CD14-positive monocyte (primary cell): Measurements from ENCODE around the gene RGS9. TPM values are rescaled to one million over a fixed set of nuclear protein-coding genes. Genes with fewer than 3 reads are reported as not detected.

Experiments used
- DNase-seq, 3 donors: peaks; one replicate each; pipeline ENCODE4 v3.0.0-alpha.2; 2011 to 2022
- H2AFZ ChIP-seq: 2 replicates; pipeline ENCODE4 v1.6.0; 2012; ENCODE audit warnings: mild to moderate bottlenecking, low read depth, low read length, inconsistent platforms; ENCODE audit not compliant: insufficient read depth, poor library complexity, severe bottlenecking
- H3K27ac ChIP-seq, 2 donors: 1 replicate in 1 of 2; 2 replicates in 1 of 2; pipeline ENCODE4 v1.5.1; 2012 to 2013; ENCODE audit warnings: low read length in 2 of 2, control low read depth in 1 of 2, inconsistent platforms in 1 of 2, low read depth in 1 of 2, mild to moderate bottlenecking in 1 of 2
- H3K27me3 ChIP-seq, 2 donors: one replicate each; pipeline versions ENCODE4 v1.6.0 to v1.6.1; 2011 to 2013; ENCODE audit warnings: low read length in 2 of 2; ENCODE audit not compliant: control insufficient read depth in 2 of 2, insufficient read depth in 2 of 2
- H3K36me3 ChIP-seq, 2 donors: replicated peaks in 1 of 2; 1 replicate in 1 of 2; 2 replicates in 1 of 2; pipeline versions ENCODE4 v1.5.1 to v1.6.1; 2012 to 2013; ENCODE audit warnings: low read length in 2 of 2, control low read depth in 1 of 2, inconsistent platforms in 1 of 2, mild to moderate bottlenecking in 1 of 2; ENCODE audit not compliant: insufficient read depth in 2 of 2, control insufficient read depth in 1 of 2
- H3K4me1 ChIP-seq, 2 donors: 1 replicate in 1 of 2; 2 replicates in 1 of 2; pipeline versions ENCODE4 v1.5.1 to v1.6.1; 2012 to 2013; ENCODE audit warnings: low read length in 2 of 2, control low read depth in 1 of 2, inconsistent platforms in 1 of 2, mild to moderate bottlenecking in 1 of 2, moderate library complexity in 1 of 2; ENCODE audit not compliant: insufficient read depth in 2 of 2, control insufficient read depth in 1 of 2
- H3K4me2 ChIP-seq: replicated peaks from 2 replicates; pipeline ENCODE3; 2012; ENCODE audit warnings: low read length, moderate library complexity, mild to moderate bottlenecking; ENCODE audit not compliant: poor library complexity, severe bottlenecking; ENCODE audit errors: extremely low read depth
- H3K4me3 ChIP-seq, 3 experiments: fragments of 200-600 bp in 1 of 3; sonication (generic) in 1 of 3; replicated peaks in 1 of 3; 1 replicate in 2 of 3; 2 replicates in 1 of 3; pipeline ENCODE4 v1.5.1; 2011 to 2013; ENCODE audit warnings: low read length in 3 of 3, mild to moderate bottlenecking in 3 of 3, control low read depth in 2 of 3, low read depth in 2 of 3, inconsistent platforms in 1 of 3, moderate library complexity in 1 of 3
- H3K79me2 ChIP-seq: 2 replicates; pipeline ENCODE4 v1.6.0; 2012; ENCODE audit warnings: mild to moderate bottlenecking, control low read depth, inconsistent platforms, low read length, moderate library complexity; ENCODE audit not compliant: insufficient read depth
- H3K9ac ChIP-seq: 2 replicates; pipeline ENCODE4 v1.6.0; 2017; ENCODE audit warnings: low read length, mild to moderate bottlenecking; ENCODE audit not compliant: insufficient read depth, poor library complexity, severe bottlenecking
- H3K9me3 ChIP-seq, 2 donors: replicated peaks in 1 of 2; 1 replicate in 1 of 2; 2 replicates in 1 of 2; pipeline versions ENCODE4 v1.5.1 to v1.6.1; 2012 to 2013; ENCODE audit warnings: low read length in 2 of 2, control low read depth in 1 of 2; ENCODE audit not compliant: control insufficient read depth in 1 of 2, insufficient read depth in 1 of 2
- H4K20me1 ChIP-seq: 2 replicates; pipeline ENCODE4 v1.6.0; 2012; ENCODE audit warnings: mild to moderate bottlenecking, low read length, control low read depth, moderate library complexity; ENCODE audit not compliant: insufficient read depth
- H3K27ac Mint-ChIP-seq, 7 donors: one replicate each; pipeline ENCODE4 v1.8.0; 2020; ENCODE audit warnings: mild to moderate bottlenecking in 7 of 7, mixed read lengths in 7 of 7, moderate library complexity in 6 of 7, inconsistent platforms in 2 of 7
- H3K27me3 Mint-ChIP-seq, 3 donors: one replicate each; pipeline ENCODE4 v1.8.0; 2021 to 2022; ENCODE audit warnings: low read depth in 3 of 3, mild to moderate bottlenecking in 3 of 3, mixed read lengths in 3 of 3, moderate library complexity in 3 of 3, inconsistent platforms in 1 of 3
- H3K36me3 Mint-ChIP-seq, 2 donors: one replicate each; pipeline ENCODE4 v1.8.0; 2020; ENCODE audit warnings: mixed read lengths in 2 of 2, inconsistent platforms in 1 of 2, mild to moderate bottlenecking in 1 of 2
- H3K4me1 Mint-ChIP-seq: one replicate; pipeline ENCODE4 v1.8.0; 2020; ENCODE audit warnings: mild to moderate bottlenecking, mixed read lengths
- H3K4me3 Mint-ChIP-seq, 2 donors: one replicate each; pipeline ENCODE4 v1.8.0; 2020; ENCODE audit warnings: mild to moderate bottlenecking in 2 of 2, mixed read lengths in 2 of 2, moderate library complexity in 1 of 2
- H3K9me3 Mint-ChIP-seq, 7 donors: one replicate each; pipeline ENCODE4 v1.8.0; 2020 to 2022; ENCODE audit warnings: mixed read lengths in 7 of 7, mild to moderate bottlenecking in 6 of 7, moderate library complexity in 6 of 7, inconsistent platforms in 2 of 7
- CTCF ChIP-seq: fragments of 200-600 bp; IDR thresholded peaks from one replicate; pipeline ENCODE4 v1.8.0; 2022; ENCODE audit warnings: antibody characterized with exemption, mild to moderate bottlenecking
- WGBS: methylation state at CpG from one replicate; pipeline ENCODE4 v1.1.5; 2013; ENCODE audit warnings: missing lambda C conversion rate; ENCODE audit not compliant: insufficient coverage; 5-methylcytosine and 5-hydroxymethylcytosine counted together
- intact Hi-C, 2 donors: fragments of 100-400 bp; cut with micrococcal nuclease; formaldehyde crosslinking; loops; one replicate each; pipeline versions ENCODE4 v1.15.0 to v1.15.1; 2023
- polyA plus RNA-seq, 3 donors: library from polyadenylated mRNA; depleted of rRNA in 1 of 3; unstranded in 2 of 3; stranded (reverse) in 1 of 3; fragments of 300-500 nt in 2 of 3; fragments of >200 nt in 1 of 3; fragmentation: Illumina TruSeq in 2 of 3; gene quantifications; 1 replicate in 2 of 3; 2 replicates in 1 of 3; pipeline ENCODE4 v1.2.3, GENCODE V29; 2012 to 2021

The RGS9 gene
- polyA plus RNA-seq, 3 donors = 0.08 TPM; not detected in 2

GRCh38 chr17:65227637-65228036, 90.5 kb downstream of the RGS9 start:
- H2AFZ ChIP-seq = no peak overlapping the region
- Mint-ChIP-seq H3K27me3 (peaks cover 22 to 55% (median 39%) of the 10 kb centered on the region in 3 donors), H3K27ac (no peak overlapping the region), H3K4me1 (peaks cover 26% of the 10 kb centered on the region), H3K4me3 (no peak overlapping the region), H3K9me3 (peaks cover 0 to 7% (median 0%) of the 10 kb centered on the region in 7 donors), H3K36me3 (no peaks in the 10 kb centered on the region)
- no peaks in the 10 kb centered on the region for H4K20me1 ChIP-seq
- no peak for TF ChIP-seq CTCF
- H3K9me3 ChIP-seq = no peaks in the 10 kb centered on the region
- 88% methylated on average over 4 of the region's 4 CpGs for WGBS
- H3K9ac ChIP-seq = no peak overlapping the region
- DNase-seq = no peak
- no peak overlapping the region for H3K27ac ChIP-seq
- H3K4me3 ChIP-seq = no peak overlapping the region
- peaks cover 10 to 13% of the 10 kb centered on the region in 2 donors for H3K4me1 ChIP-seq
- H3K79me2 ChIP-seq = no peaks in the 10 kb centered on the region
- intact Hi-C loops = no loop called here
- H3K27me3 ChIP-seq = peaks cover 0 to 8% of the 10 kb centered on the region in 2 donors
- no peak overlapping the region for H3K4me2 ChIP-seq
- no peaks in the 10 kb centered on the region for H3K36me3 ChIP-seq

GRCh38 chr17:65228287-65228686, 91.1 kb downstream of the RGS9 start:
- peaks cover 24 to 58% (median 45%) of the 10 kb centered on the region in 3 donors for H3K27me3 Mint-ChIP-seq
- no peak overlapping the region for H2AFZ ChIP-seq
- no peaks in the 10 kb centered on the region for H4K20me1 ChIP-seq
- no peak for TF ChIP-seq CTCF
- peak overlapping the region in 1 of 2 donors; percentile 70 for H3K4me3 Mint-ChIP-seq
- H3K9me3 ChIP-seq = no peaks in the 10 kb centered on the region
- intact Hi-C loops = no loop called here
- peaks cover 0 to 7% (median 0%) of the 10 kb centered on the region in 7 donors for H3K9me3 Mint-ChIP-seq
- H3K36me3 ChIP-seq = no peaks in the 10 kb centered on the region
- peaks cover 10 to 13% of the 10 kb centered on the region in 2 donors for H3K4me1 ChIP-seq
- peaks cover 26% of the 10 kb centered on the region for H3K4me1 Mint-ChIP-seq
- no peak overlapping the region for H3K4me3 ChIP-seq
- H3K27ac Mint-ChIP-seq = no peak overlapping the region
- H3K4me2 ChIP-seq = peak overlapping the region; percentile 28
- no peak overlapping the region for H3K27ac ChIP-seq
- H3K9ac ChIP-seq = no peak overlapping the region
- H3K36me3 Mint-ChIP-seq = no peaks in the 10 kb centered on the region
- H3K27me3 ChIP-seq = peaks cover 0 to 8% of the 10 kb centered on the region in 2 donors
- no peak for DNase-seq
- no peaks in the 10 kb centered on the region for H3K79me2 ChIP-seq
- 85% methylated on average over 8 of the region's 10 CpGs for WGBS
